H1 (cell line): ENCODE data around the gene KLK7. TPM values are rescaled to one million over a fixed set of nuclear protein-coding genes. Genes with fewer than 3 reads are reported as not detected.

Experiments
- ASH2L ChIP-seq: fragments of 200-600, 300-600 bp; sonication (generic); IDR thresholded peaks from one replicate; pipeline ENCODE4 v1.7.1; 2017; ENCODE audit warnings: low read length
- BCL11A ChIP-seq, 2 experiments: IDR thresholded peaks; one replicate each; pipeline ENCODE4 v1.6.1; 2011; ENCODE audit warnings: low read depth in 2 of 2, low read length in 2 of 2, mild to moderate bottlenecking in 2 of 2
- CBX8 ChIP-seq: fragments of 300-800, 300-1000 bp; sonication (generic); IDR thresholded peaks from 2 replicates; pipeline ENCODE4 v1.7.1; 2016; ENCODE audit warnings: low read depth, low read length, borderline replicate concordance
- CHD2 ChIP-seq: IDR thresholded peaks from 2 replicates; pipeline ENCODE4 v1.6.1; 2012; ENCODE audit warnings: low read length, improper control_type of control experiment
- EP300 ChIP-seq, 2 experiments: IDR thresholded peaks; 1 replicate in 1 of 2; 2 replicates in 1 of 2; pipeline ENCODE4 v1.6.1; 2011 to 2012; ENCODE audit warnings: low read depth in 2 of 2, low read length in 2 of 2, mild to moderate bottlenecking in 2 of 2, borderline replicate concordance in 1 of 2, inconsistent platforms in 1 of 2, moderate library complexity in 1 of 2
- EZH2 ChIP-seq: fragments of 200-600 bp; sonication (generic); IDR thresholded peaks from 2 replicates; pipeline ENCODE4 v1.7.1; 2012; ENCODE audit warnings: low read depth, mild to moderate bottlenecking, moderate library complexity, low read length, inconsistent platforms; ENCODE audit not compliant: severe bottlenecking
- KDM1A ChIP-seq: fragments of 200-600, 300-600 bp; sonication (generic); IDR thresholded peaks from 2 replicates; pipeline ENCODE4 v1.7.1; 2016; ENCODE audit warnings: mild to moderate bottlenecking, low read length, borderline replicate concordance
- NRF1 ChIP-seq: IDR thresholded peaks from 2 replicates; pipeline ENCODE4 v1.6.1; 2011; ENCODE audit warnings: mild to moderate bottlenecking, low read depth, low read length, improper control_type of control experiment
- SAP30 ChIP-seq: fragments of 300-600 bp; sonication (generic); IDR thresholded peaks from 2 replicates; pipeline ENCODE4 v1.7.1; 2012; ENCODE audit warnings: low read length, moderate library complexity, mild to moderate bottlenecking, inconsistent platforms; ENCODE audit not compliant: insufficient read depth, insufficient replicate concordance
- SUZ12 ChIP-seq: fragments of 200-600 bp; sonication (generic); IDR thresholded peaks from 2 replicates; pipeline ENCODE4 v1.6.1; 2012; ENCODE audit warnings: mild to moderate bottlenecking, inconsistent platforms, low read length, moderate library complexity, mixed read lengths
- TEAD4 ChIP-seq: IDR thresholded peaks from 2 replicates; pipeline ENCODE4 v1.6.1; 2012; ENCODE audit warnings: low read depth, low read length, inconsistent platforms, mixed read lengths
- polyA plus RNA-seq, 7 experiments: library from polyadenylated mRNA; depleted of rRNA in 3 of 7; stranded (reverse) in 5 of 7; unstranded in 2 of 7; fragments of >200 nt in 5 of 7; fragments of 200-250 nt in 2 of 7; gene quantifications; 1 replicate in 5 of 7; 2 replicates in 1 of 7; 4 replicates in 1 of 7; pipeline versions ENCODE4 v1.2.1 to v1.2.3, GENCODE V29; 2011 to 2013; ENCODE audit warnings: missing spikeins in 2 of 7, mixed read lengths in 2 of 7
- total RNA-seq: library from RNA; stranded (reverse); fragmentation: NEBNext Ultra II Directional; extraction: Animal tissue kit (Norgen Biotek cat#: 25700); gene quantifications from 2 replicates; pipeline ENCODE4 v1.2.1, GENCODE V29; 2021
- TF ChIP-seq, protein P1 (sequence below): fragments of 300-600 bp; sonication (generic); IDR thresholded peaks from 2 replicates; pipeline ENCODE4 v1.7.1; 2012; ENCODE audit warnings: low read length, moderate library complexity, mild to moderate bottlenecking, inconsistent platforms; ENCODE audit not compliant: insufficient replicate concordance

Gene KLK7
- total and polyA plus RNA-seq, 2 of the 8 experiments (the other 6 are each of a cell fraction or from before 2014, with no cell fraction given) = 0.73 to 1.4 TPM

GRCh38 chr19:50977626-50978025 lies 6.1 kb downstream of the KLK7 start (continued):
- TF ChIP-seq, protein P1, sequence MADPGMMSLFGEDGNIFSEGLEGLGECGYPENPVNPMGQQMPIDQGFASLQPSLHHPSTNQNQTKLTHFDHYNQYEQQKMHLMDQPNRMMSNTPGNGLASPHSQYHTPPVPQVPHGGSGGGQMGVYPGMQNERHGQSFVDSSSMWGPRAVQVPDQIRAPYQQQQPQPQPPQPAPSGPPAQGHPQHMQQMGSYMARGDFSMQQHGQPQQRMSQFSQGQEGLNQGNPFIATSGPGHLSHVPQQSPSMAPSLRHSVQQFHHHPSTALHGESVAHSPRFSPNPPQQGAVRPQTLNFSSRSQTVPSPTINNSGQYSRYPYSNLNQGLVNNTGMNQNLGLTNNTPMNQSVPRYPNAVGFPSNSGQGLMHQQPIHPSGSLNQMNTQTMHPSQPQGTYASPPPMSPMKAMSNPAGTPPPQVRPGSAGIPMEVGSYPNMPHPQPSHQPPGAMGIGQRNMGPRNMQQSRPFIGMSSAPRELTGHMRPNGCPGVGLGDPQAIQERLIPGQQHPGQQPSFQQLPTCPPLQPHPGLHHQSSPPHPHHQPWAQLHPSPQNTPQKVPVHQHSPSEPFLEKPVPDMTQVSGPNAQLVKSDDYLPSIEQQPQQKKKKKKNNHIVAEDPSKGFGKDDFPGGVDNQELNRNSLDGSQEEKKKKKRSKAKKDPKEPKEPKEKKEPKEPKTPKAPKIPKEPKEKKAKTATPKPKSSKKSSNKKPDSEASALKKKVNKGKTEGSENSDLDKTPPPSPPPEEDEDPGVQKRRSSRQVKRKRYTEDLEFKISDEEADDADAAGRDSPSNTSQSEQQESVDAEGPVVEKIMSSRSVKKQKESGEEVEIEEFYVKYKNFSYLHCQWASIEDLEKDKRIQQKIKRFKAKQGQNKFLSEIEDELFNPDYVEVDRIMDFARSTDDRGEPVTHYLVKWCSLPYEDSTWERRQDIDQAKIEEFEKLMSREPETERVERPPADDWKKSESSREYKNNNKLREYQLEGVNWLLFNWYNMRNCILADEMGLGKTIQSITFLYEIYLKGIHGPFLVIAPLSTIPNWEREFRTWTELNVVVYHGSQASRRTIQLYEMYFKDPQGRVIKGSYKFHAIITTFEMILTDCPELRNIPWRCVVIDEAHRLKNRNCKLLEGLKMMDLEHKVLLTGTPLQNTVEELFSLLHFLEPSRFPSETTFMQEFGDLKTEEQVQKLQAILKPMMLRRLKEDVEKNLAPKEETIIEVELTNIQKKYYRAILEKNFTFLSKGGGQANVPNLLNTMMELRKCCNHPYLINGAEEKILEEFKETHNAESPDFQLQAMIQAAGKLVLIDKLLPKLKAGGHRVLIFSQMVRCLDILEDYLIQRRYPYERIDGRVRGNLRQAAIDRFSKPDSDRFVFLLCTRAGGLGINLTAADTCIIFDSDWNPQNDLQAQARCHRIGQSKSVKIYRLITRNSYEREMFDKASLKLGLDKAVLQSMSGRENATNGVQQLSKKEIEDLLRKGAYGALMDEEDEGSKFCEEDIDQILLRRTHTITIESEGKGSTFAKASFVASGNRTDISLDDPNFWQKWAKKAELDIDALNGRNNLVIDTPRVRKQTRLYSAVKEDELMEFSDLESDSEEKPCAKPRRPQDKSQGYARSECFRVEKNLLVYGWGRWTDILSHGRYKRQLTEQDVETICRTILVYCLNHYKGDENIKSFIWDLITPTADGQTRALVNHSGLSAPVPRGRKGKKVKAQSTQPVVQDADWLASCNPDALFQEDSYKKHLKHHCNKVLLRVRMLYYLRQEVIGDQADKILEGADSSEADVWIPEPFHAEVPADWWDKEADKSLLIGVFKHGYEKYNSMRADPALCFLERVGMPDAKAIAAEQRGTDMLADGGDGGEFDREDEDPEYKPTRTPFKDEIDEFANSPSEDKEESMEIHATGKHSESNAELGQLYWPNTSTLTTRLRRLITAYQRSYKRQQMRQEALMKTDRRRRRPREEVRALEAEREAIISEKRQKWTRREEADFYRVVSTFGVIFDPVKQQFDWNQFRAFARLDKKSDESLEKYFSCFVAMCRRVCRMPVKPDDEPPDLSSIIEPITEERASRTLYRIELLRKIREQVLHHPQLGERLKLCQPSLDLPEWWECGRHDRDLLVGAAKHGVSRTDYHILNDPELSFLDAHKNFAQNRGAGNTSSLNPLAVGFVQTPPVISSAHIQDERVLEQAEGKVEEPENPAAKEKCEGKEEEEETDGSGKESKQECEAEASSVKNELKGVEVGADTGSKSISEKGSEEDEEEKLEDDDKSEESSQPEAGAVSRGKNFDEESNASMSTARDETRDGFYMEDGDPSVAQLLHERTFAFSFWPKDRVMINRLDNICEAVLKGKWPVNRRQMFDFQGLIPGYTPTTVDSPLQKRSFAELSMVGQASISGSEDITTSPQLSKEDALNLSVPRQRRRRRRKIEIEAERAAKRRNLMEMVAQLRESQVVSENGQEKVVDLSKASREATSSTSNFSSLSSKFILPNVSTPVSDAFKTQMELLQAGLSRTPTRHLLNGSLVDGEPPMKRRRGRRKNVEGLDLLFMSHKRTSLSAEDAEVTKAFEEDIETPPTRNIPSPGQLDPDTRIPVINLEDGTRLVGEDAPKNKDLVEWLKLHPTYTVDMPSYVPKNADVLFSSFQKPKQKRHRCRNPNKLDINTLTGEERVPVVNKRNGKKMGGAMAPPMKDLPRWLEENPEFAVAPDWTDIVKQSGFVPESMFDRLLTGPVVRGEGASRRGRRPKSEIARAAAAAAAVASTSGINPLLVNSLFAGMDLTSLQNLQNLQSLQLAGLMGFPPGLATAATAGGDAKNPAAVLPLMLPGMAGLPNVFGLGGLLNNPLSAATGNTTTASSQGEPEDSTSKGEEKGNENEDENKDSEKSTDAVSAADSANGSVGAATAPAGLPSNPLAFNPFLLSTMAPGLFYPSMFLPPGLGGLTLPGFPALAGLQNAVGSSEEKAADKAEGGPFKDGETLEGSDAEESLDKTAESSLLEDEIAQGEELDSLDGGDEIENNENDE = no peak
- TF ChIP-seq ASH2L = no peak
- TF ChIP-seq BCL11A (IDR thresholded peaks at IDR 0.05; ENCODE audit: low read depth in 2 of 2, low read length in 2 of 2) = no peak
- TF ChIP-seq KDM1A = no peak
- TF ChIP-seq SAP30 = no peak
- TF ChIP-seq NRF1 = no peak
- TF ChIP-seq TEAD4 = no peak
- no peak for TF ChIP-seq CHD2
- TF ChIP-seq EZH2 = no peak
- no peak for TF ChIP-seq EP300 (IDR thresholded peaks at IDR 0.05; ENCODE audit: borderline replicate concordance in 1 of 2, low read depth in 2 of 2, low read length in 2 of 2)
- no peak for TF ChIP-seq CBX8
- no peak for TF ChIP-seq SUZ12
